Jurkat, Clone E6-1 (cell line): Measurements from ENCODE around the gene FYN.
"Not testable (repeated sequence)": the region's sequence is repeated elsewhere in the genome, so short reads cannot be mapped to it uniquely, and the experiment has no call there.

Experiments used
- DNase-seq: peaks from one replicate; pipeline ENCODE4 v3.0.0-alpha.2; 2011; ENCODE audit warnings: low read depth, low spot score
- H3K4me3 ChIP-seq: 2 replicates; pipeline ENCODE4 v1.5.1; 2011; ENCODE audit warnings: mild to moderate bottlenecking, low read length, control low read depth, moderate library complexity

The FYN gene

GRCh38 chr6:111683749-111684267 is 189.4 kb downstream of the FYN start:
- no peak for DNase-seq
- no peak overlapping the region for H3K4me3 ChIP-seq

- DNase-seq, result no peak
- H3K4me3 ChIP-seq, result no peak overlapping the region
Measured at GRCh38 chr6:111683157-111683556, 190.1 kb downstream of the FYN start.

- no peak overlapping the region for H3K4me3 ChIP-seq
- no peak for DNase-seq
Measured at GRCh38 chr6:111681860-111682259, 191.4 kb downstream of the FYN start.

- H3K4me3 ChIP-seq, DNase-seq: not testable (repeated sequence)
Measured at GRCh38 chr6:111680811-111681609, 192.2 kb downstream of the FYN start.

- DNase-seq, result no peak
- no peak overlapping the region for H3K4me3 ChIP-seq
Measured at GRCh38 chr6:111680015-111680712, 193.1 kb downstream of the FYN start.

GRCh38 chr6:111679126-111679858 is 194.0 kb downstream of the FYN start:
- no peak for DNase-seq
- H3K4me3 ChIP-seq, result no peak overlapping the region

GRCh38 chr6:111677249-111677990 is 195.8 kb downstream of the FYN start:
- no peak overlapping the region for H3K4me3 ChIP-seq
- DNase-seq, result no peak

GRCh38 chr6:111676383-111676782 is 196.9 kb downstream of the FYN start:
- no peak overlapping the region for H3K4me3 ChIP-seq
- DNase-seq, result no peak

GRCh38 chr6:111674883-111675282 is 198.4 kb downstream of the FYN start:
- H3K4me3 ChIP-seq, result no peak overlapping the region
- no peak for DNase-seq

GRCh38 chr6:111674413-111674812 is 198.8 kb downstream of the FYN start:
- H3K4me3 ChIP-seq, result no peak overlapping the region
- no peak for DNase-seq

GRCh38 chr6:111673937-111674336 is 199.3 kb downstream of the FYN start:
- DNase-seq, result no peak
- H3K4me3 ChIP-seq, result no peak overlapping the region

- DNase-seq, result no peak
- H3K4me3 ChIP-seq, result no peak overlapping the region
Measured at GRCh38 chr6:111673532-111673931, 199.7 kb downstream of the FYN start.

GRCh38 chr6:111672761-111673450 is 200.3 kb downstream of the FYN start:
- H3K4me3 ChIP-seq, result no peak overlapping the region
- DNase-seq, result no peak

GRCh38 chr6:111669326-111669725 is 203.9 kb downstream of the FYN start:
- no peak for DNase-seq
- H3K4me3 ChIP-seq, result no peak overlapping the region

GRCh38 chr6:111668410-111668809 is 204.8 kb downstream of the FYN start:
- no peak overlapping the region for H3K4me3 ChIP-seq
- DNase-seq, result no peak

GRCh38 chr6:111667931-111668330 is 205.3 kb downstream of the FYN start:
- no peak for DNase-seq

GRCh38 chr6:111666847-111667246 is 206.4 kb downstream of the FYN start:
- no peak for DNase-seq
- H3K4me3 ChIP-seq, result no peak overlapping the region

More at GRCh38 chr6:111667931-111668330, 205.3 kb downstream of the FYN start:
- H3K4me3 ChIP-seq, result no peak overlapping the region

- DNase-seq, result no peak
- no peak overlapping the region for H3K4me3 ChIP-seq
Measured at GRCh38 chr6:111664565-111665030, 208.7 kb downstream of the FYN start.
